Adipocyte (in vitro differentiated cells): Measurements from ENCODE around the gene KCNN3.

Experiments used
- DNase-seq: peaks from one replicate; pipeline ENCODE4 v3.0.0-alpha.2; 2015; ENCODE audit warnings: low read depth
- H3K27me3 ChIP-seq: replicated peaks from 2 replicates; pipeline ENCODE4 v1.7.0; 2013; ENCODE audit warnings: mild to moderate bottlenecking, low read length, moderate library complexity; ENCODE audit not compliant: control insufficient read depth, insufficient read depth
- H3K36me3 ChIP-seq: 2 replicates; pipeline ENCODE4 v1.7.0; 2013; ENCODE audit warnings: low read length, mild to moderate bottlenecking, moderate library complexity; ENCODE audit not compliant: control insufficient read depth, insufficient read depth, severe bottlenecking
- H3K4me1 ChIP-seq: 2 replicates; pipeline ENCODE4 v1.7.0; 2013; ENCODE audit warnings: mild to moderate bottlenecking, low read length, moderate library complexity; ENCODE audit not compliant: control insufficient read depth, insufficient read depth
- H3K4me3 ChIP-seq: 2 replicates; pipeline ENCODE4 v1.7.0; 2013; ENCODE audit warnings: mild to moderate bottlenecking, low read length, moderate library complexity
- H3K9ac ChIP-seq: 2 replicates; pipeline ENCODE4 v1.7.0; 2013; ENCODE audit warnings: mild to moderate bottlenecking, low read length, moderate library complexity
- H3K9me3 ChIP-seq: 2 replicates; pipeline ENCODE4 v1.7.0; 2013; ENCODE audit warnings: mild to moderate bottlenecking, low read length, moderate library complexity; ENCODE audit not compliant: control insufficient read depth

Gene KCNN3

DNA sequence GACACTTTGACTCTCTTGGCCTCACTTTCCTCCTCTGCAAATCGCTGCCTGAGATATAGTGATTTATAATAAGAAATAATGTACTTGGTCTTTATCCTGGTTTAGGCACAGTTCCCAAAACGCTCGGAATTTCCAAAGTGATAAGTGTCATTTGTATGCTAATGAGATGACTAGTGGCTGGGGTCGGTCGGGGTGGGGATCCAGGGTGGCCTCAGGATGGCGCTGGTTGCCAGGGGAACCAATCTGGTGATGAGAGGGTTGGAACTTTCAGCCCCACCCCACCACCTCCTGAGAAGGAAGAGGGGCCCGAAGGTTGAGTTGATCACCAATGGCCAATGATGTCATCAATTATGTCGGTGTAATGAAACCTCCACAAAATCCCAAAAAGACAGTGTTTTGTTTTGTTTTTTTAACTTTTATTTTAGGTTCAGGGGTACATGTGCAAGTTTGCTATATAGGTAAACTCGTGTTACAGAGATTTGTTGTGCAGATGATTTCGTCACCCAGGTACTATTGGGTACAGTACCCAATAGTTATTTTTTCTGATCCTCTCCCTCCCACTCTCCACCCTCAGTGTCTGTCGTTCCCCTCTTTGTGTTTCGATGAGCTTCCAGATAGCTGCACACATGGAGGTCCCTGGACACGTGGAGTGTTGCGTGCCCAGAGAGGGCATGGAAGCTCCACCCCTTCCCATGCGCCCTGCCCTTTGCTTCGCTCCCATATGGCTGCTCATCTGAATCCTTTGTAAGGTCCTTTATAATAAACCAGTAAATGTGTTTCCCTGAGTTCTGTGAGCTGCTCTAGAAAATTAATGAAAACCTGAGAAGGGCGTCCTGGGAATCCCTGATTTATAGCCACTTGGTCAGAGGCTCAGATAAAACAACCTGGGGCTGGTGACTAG, 97.2 kb downstream of the KCNN3 start:
- Histone ChIP-seq H3K9me3 (no peaks in the 10 kb centered on the region), H3K9ac (no peak overlapping the region), H3K4me1 (peaks cover 6% of the 10 kb centered on the region), H3K4me3 (no peak overlapping the region), H3K27me3 (peaks cover 56% of the 10 kb centered on the region), H3K36me3 (no peaks in the 10 kb centered on the region)
- no peak for DNase-seq

DNA sequence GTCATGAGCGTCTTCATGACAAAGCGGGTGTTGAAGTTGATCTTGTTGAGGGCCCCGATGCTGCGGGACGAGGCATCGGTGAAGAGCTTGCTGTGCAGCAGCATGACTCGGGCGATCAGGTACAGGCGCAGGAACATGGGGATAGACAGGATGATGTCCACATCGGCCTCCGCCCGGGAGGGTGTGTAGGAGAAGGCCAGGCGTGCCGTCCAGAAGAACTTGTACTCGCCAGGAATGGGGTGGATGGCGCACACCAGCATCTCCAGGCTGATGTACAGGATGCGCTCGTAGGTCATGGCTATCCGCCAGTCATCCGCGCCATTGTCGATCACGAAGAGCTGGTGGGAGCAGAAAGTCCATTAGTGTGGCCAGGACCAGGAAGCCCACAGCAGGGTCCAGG, 98.0 kb downstream of the KCNN3 start:
- Histone ChIP-seq H3K9ac (no peak overlapping the region), H3K36me3 (no peaks in the 10 kb centered on the region), H3K4me3 (no peak overlapping the region), H3K9me3 (no peaks in the 10 kb centered on the region), H3K4me1 (peaks cover 6% of the 10 kb centered on the region), H3K27me3 (peaks cover 50% of the 10 kb centered on the region)
- no peak for DNase-seq

- no peak overlapping the region for H3K4me3 ChIP-seq
- no peaks in the 10 kb centered on the region for H3K9me3 ChIP-seq
- no peak for DNase-seq
- peaks cover 6% of the 10 kb centered on the region for H3K4me1 ChIP-seq
- no peaks in the 10 kb centered on the region for H3K36me3 ChIP-seq
- peaks cover 40% of the 10 kb centered on the region for H3K27me3 ChIP-seq
- H3K9ac ChIP-seq = no peak overlapping the region
These were observed 99.0 kb downstream of the KCNN3 start for GRCh38 chr1:154770897-154771594.

- H3K36me3 ChIP-seq = no peaks in the 10 kb centered on the region
- no peak for DNase-seq
- H3K4me1 ChIP-seq = peaks cover 6% of the 10 kb centered on the region
- H3K9ac ChIP-seq = no peak overlapping the region
- H3K27me3 ChIP-seq = peaks cover 41% of the 10 kb centered on the region
- H3K4me3 ChIP-seq = no peak overlapping the region
- no peaks in the 10 kb centered on the region for H3K9me3 ChIP-seq
These were observed 100.7 kb downstream of the KCNN3 start for GRCh38 chr1:154769193-154769895.

DNA sequence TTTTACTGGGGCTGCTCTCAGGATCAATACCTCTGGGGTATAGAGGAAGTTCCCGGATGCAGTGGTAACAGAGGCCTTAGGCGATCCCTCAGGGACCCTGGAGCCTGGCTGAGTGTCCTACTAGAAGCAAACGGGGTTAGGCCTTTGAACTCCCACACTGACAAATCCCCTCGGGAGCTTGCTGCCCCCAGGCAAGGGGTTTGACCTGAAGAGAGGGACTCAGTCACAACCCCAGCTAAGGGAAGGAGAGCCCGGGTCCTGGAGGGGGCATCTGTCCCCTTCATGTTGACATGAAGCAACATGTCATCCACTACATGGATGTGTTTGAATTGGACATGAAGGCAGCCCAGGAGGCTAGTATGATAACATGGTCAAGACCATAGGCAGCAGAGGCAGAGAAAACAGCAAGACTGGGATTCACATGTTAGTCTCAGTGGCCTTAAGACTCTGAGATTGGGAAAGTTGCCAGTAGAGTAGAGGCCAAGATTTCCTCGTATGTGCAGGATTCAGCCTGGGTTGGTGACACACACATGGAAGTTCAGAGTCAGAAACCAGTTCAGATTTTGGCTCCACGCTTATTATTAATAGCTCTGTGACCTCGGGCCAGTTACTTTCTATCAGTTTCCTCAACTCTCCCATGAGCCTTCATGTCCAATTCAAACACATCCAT, 101.5 kb downstream of the KCNN3 start:
- Histone ChIP-seq H3K4me3 (no peak overlapping the region), H3K27me3 (peaks cover 41% of the 10 kb centered on the region), H3K9ac (no peak overlapping the region), H3K9me3 (no peaks in the 10 kb centered on the region), H3K36me3 (no peaks in the 10 kb centered on the region), H3K4me1 (peaks cover 6% of the 10 kb centered on the region)
- no peak for DNase-seq

- H3K4me3 ChIP-seq = no peak overlapping the region
- peaks cover 6% of the 10 kb centered on the region for H3K4me1 ChIP-seq
- H3K27me3 ChIP-seq = peaks cover 47% of the 10 kb centered on the region
- no peaks in the 10 kb centered on the region for H3K36me3 ChIP-seq
- no peak overlapping the region for H3K9ac ChIP-seq
- peak; percentile 4 for DNase-seq
- no peaks in the 10 kb centered on the region for H3K9me3 ChIP-seq
These were observed 102.5 kb downstream of the KCNN3 start for GRCh38 chr1:154767315-154768240.

DNA sequence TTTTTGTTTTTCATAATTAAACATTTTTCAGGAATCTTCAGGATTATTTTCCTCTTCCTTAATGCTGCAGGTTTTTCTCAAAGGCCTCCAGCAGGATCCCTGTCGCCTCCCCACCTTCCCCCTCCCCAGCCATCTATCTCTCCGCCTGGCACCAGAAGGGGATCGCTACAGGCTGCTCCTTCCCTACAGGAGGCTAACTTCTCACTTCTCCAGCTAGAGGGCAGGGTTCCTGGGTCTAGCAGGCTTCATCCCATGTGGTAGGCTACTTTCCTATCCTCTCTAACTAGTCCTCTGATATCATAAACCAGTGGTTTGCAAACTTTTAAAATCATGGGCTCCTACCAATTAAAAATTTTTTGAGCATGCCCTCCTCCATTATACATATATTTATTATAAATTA, 104.1 kb downstream of the KCNN3 start:
- H3K36me3 ChIP-seq = no peaks in the 10 kb centered on the region
- H3K4me1 ChIP-seq = peaks cover 6% of the 10 kb centered on the region
- peak; percentile 41 for DNase-seq
- H3K4me3 ChIP-seq = no peak overlapping the region
- no peak overlapping the region for H3K9ac ChIP-seq
- no peaks in the 10 kb centered on the region for H3K9me3 ChIP-seq
- H3K27me3 ChIP-seq = peaks cover 52% of the 10 kb centered on the region

DNA sequence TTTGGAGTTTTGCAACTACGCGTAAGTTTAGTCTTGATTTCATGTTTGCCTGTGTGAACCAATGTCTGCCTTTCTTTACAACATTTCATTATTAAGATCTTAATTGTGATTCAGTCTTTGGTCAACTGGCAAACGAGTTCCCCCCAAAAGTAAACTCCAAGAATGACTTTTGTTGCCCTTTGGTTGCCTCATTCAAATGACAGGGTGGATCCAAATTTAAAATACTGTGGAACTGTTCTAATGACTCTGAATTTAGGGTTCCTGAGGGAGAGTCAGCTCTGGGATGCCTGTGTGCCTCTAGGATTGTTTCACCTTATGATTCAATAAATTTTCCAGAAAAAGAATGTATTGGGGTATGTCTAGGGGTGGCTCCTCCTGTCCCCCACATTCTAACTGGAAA, 105.3 kb downstream of the KCNN3 start:
- Histone ChIP-seq H3K9ac (no peak overlapping the region), H3K4me1 (peaks cover 9% of the 10 kb centered on the region), H3K27me3 (peaks cover 64% of the 10 kb centered on the region), H3K36me3 (no peaks in the 10 kb centered on the region), H3K9me3 (no peaks in the 10 kb centered on the region), H3K4me3 (no peak overlapping the region)
- no peak for DNase-seq

- Histone ChIP-seq H3K4me1 (peaks cover 9% of the 10 kb centered on the region), H3K9ac (no peak overlapping the region), H3K36me3 (no peaks in the 10 kb centered on the region), H3K4me3 (no peak overlapping the region), H3K27me3 (peaks cover 70% of the 10 kb centered on the region), H3K9me3 (no peaks in the 10 kb centered on the region)
- no peak for DNase-seq
These were observed 105.9 kb downstream of the KCNN3 start for GRCh38 chr1:154764181-154764580.

DNA sequence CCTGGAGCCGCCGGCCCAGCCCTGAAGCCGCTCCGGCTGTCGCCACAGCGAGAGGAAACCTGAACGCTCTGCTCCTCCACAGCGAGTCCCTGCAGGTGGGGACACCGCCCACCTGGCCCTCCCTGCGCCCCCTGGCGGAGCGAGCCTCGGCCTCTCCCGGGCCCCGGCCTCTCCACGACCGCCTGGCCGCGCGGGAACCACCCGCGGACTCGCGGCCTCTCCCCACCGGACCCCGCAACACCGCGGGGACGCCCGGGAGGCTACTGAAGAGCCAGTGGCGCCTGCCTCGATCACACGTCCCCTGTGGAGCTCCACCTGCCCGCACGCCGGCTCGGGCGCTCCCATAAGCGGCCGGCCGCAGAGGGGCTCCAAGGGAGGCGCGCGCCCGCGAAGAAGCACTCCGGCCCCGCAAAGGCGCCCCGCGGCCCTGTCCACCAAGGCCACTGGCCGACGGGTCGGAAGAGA, 109.6 kb downstream of the KCNN3 start:
- H3K4me3 ChIP-seq = peak overlapping the region; percentile 37
- no peak overlapping the region for H3K9ac ChIP-seq
- H3K4me1 ChIP-seq = peaks cover 3% of the 10 kb centered on the region
- peak; percentile 16 for DNase-seq
- H3K27me3 ChIP-seq = peaks cover 64% of the 10 kb centered on the region
- no peaks in the 10 kb centered on the region for H3K9me3 ChIP-seq
- H3K36me3 ChIP-seq = no peaks in the 10 kb centered on the region
